Breast epithelium (tissue), 3 donors: ENCODE results near the gene SLC34A1.

ENCODE experiments used
- CTCF ChIP-seq, 3 donors: fragments of 450-650 bp; IDR thresholded peaks; one replicate each; pipeline ENCODE4 v1.5.1; 2016 to 2017; ENCODE audit warnings: antibody characterized with exemption in 3 of 3, mild to moderate bottlenecking in 3 of 3, moderate library complexity in 3 of 3
- POLR2A ChIP-seq: fragments of 450-650 bp; IDR thresholded peaks from one replicate; pipeline ENCODE4 v1.6.1; 2016; ENCODE audit warnings: antibody characterized with exemption, mild to moderate bottlenecking, moderate library complexity
- POLR2AphosphoS5 ChIP-seq, 3 donors: sonication (generic); formaldehyde crosslinking; IDR thresholded peaks; one replicate each; pipeline ENCODE4 v1.6.1; 2017; ENCODE audit warnings: antibody characterized with exemption in 3 of 3

GRCh38 chr5:177359860-177360259 is 24.4 kb upstream of the SLC34A1 start:
- TF ChIP-seq CTCF (IDR thresholded peaks at IDR 0.05) = no peak
- no peak for TF ChIP-seq POLR2AphosphoS5 (IDR thresholded peaks at IDR 0.05)
- no peak for TF ChIP-seq POLR2A
